Ascending aorta (tissue), 2 donors: ENCODE measurements around the gene FSCN2. TPM values are rescaled to one million over a fixed set of nuclear protein-coding genes. Genes with fewer than 3 reads are reported as not detected.
A peak's percentile ranks its signal among the peaks of the same experiment; 100 is the strongest.

Experiments used
- DNase-seq, 2 donors: peaks; one replicate each; pipeline ENCODE4 v3.0.0-alpha.2; 2019; ENCODE audit warnings: low spot score in 2 of 2
- H3K27ac ChIP-seq, 2 donors: fragments of 200-600 bp; sonication (generic); one replicate each; pipeline ENCODE4 v1.5.1; 2016 to 2017; ENCODE audit warnings: mild to moderate bottlenecking in 1 of 2
- H3K27me3 ChIP-seq: fragments of 200-600 bp; sonication (generic); one replicate; pipeline ENCODE4 v1.5.1; 2017
- H3K36me3 ChIP-seq, 2 donors: fragments of 200-600 bp; sonication (generic); one replicate each; pipeline ENCODE4 v1.5.1; 2016
- H3K4me1 ChIP-seq, 2 donors: fragments of 200-600 bp; sonication (generic); one replicate each; pipeline ENCODE4 v1.5.1; 2016 to 2017; ENCODE audit warnings: mild to moderate bottlenecking in 1 of 2
- H3K4me3 ChIP-seq, 2 donors: fragments of 200-600 bp; sonication (generic); one replicate each; pipeline ENCODE4 v1.5.1; 2016 to 2017; ENCODE audit warnings: mild to moderate bottlenecking in 1 of 2
- H3K9me3 ChIP-seq, 2 donors: fragments of 200-600 bp; sonication (generic); one replicate each; pipeline ENCODE4 v1.5.1; 2016
- intact Hi-C: fragments of 100-400 bp; cut with DNase I; formaldehyde crosslinking; loops from one replicate; pipeline ENCODE4 v1.15.1; 2023
- total RNA-seq: library from RNA; depleted of rRNA; stranded (reverse); fragments of >200 nt; gene quantifications from one replicate; pipeline ENCODE4 v1.1.0, GENCODE V29; 2016
- TF ChIP-seq, protein P1 (sequence below), 3 experiments: fragments of 200-600 bp in 2 of 3; fragments of 450-650 bp in 1 of 3; sonication (generic) in 2 of 3; IDR thresholded peaks; one replicate each; pipeline ENCODE4 v1.5.1; 2016 to 2019; ENCODE audit warnings: antibody characterized with exemption in 3 of 3, mild to moderate bottlenecking in 1 of 3, moderate library complexity in 1 of 3

The FSCN2 gene
- total RNA-seq, 1 donor from 2014 or later: not detected

DNA sequence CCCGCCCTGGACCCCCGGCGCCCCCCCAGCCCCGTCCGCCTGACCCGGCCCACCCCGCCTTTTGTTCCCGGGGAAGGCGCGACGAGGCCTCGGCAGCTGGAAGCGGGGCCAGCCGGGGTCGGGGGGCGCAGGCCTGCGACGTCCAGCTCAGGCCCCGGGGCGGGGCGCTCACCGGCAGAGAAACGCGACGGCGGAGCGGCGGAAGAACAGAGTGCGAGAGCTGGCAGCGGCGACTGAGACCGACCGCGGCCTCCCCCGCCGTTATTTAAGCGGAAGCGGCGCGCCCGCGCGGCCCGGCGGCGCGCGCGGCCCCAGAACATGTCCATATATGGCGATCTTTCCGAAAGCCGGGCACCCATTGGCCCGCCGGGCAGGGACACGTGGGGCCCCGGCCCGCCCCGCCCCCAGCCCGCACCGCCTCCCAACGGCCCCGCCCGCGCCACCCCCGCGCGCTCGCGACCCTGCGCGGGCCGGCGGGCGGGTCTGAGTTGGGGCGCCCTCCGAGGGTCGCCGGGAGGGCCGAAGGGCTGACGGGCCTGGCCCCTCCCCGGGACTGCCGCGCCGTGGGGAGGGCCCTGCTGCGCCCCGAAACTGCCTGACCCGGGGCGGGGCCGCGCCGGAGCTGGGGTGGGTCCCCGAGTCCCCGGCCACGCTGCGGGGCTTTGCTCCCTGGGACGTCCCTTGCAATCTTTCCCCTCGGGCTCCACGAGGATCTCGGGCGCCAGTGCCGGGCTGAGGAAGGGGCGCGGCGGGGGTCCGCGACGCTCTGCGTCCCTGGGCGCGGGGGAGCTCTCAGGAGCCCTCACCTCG is 15.4 kb upstream of the FSCN2 start, which contains the start of gene ACTG1:
TSS of gene ACTG1 (minus strand) at position 238 of the 810 bp plus-strand sequence. CDS start 445 bp downstream, outside the sequence.
- intact Hi-C loops: loop anchor here (1.0 to 10.0 kb wide), 3 partner anchors 94 to 352 kb away; partner anchors contain the start of gene P4HB
- peak; percentile 76 to 95 for DNase-seq
- peaks cover 4 to 20% of the 10 kb centered on the region in 2 donors for H3K4me1 ChIP-seq

DNA sequence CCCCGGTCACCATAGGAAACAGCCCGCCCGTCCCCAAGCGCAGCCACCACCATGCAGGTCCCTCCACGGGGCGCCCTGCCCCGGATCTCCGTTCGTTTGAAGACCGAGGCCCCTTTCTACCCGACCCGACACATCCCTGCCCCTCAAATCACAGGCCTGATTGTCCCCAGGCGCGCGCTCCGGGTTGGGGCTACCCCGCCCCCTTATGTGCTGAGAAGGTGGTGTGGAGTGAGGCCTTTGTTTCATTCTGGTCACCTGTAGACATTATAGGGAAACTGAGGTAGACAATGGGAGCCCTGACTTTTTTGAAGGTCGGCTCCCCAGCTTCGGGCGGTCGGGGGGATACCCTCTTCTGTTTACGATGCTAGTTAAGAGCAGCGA is 14.8 kb upstream of the FSCN2 start:
- no peaks in the 10 kb centered on the region for H3K27me3 ChIP-seq
- intact Hi-C loops: loop anchor here (1.0 to 10.0 kb wide), 3 partner anchors 95 to 351 kb away; partner anchors contain the start of gene P4HB
- peaks cover 36 to 41% of the 10 kb centered on the region in 2 donors for H3K36me3 ChIP-seq
- DNase-seq: peak in 1 of 2 donors; percentile 85
- no peaks in the 10 kb centered on the region for H3K9me3 ChIP-seq
- peak overlapping the region; percentile 81 to 96 for H3K4me3 ChIP-seq
- H3K4me1 ChIP-seq: peaks cover 4 to 26% of the 10 kb centered on the region in 2 donors
- H3K27ac ChIP-seq: peak overlapping the region; percentile 95 to 100
- TF ChIP-seq, protein P1, sequence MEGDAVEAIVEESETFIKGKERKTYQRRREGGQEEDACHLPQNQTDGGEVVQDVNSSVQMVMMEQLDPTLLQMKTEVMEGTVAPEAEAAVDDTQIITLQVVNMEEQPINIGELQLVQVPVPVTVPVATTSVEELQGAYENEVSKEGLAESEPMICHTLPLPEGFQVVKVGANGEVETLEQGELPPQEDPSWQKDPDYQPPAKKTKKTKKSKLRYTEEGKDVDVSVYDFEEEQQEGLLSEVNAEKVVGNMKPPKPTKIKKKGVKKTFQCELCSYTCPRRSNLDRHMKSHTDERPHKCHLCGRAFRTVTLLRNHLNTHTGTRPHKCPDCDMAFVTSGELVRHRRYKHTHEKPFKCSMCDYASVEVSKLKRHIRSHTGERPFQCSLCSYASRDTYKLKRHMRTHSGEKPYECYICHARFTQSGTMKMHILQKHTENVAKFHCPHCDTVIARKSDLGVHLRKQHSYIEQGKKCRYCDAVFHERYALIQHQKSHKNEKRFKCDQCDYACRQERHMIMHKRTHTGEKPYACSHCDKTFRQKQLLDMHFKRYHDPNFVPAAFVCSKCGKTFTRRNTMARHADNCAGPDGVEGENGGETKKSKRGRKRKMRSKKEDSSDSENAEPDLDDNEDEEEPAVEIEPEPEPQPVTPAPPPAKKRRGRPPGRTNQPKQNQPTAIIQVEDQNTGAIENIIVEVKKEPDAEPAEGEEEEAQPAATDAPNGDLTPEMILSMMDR (IDR thresholded peaks at IDR 0.05): no peak

More for the DNA sequence above, 15.4 kb upstream of the FSCN2 start, which contains the start of gene ACTG1:
- Histone ChIP-seq H3K36me3 (peaks cover 40 to 45% of the 10 kb centered on the region in 2 donors), H3K9me3 (no peaks in the 10 kb centered on the region), H3K27ac (peak within 1 kb of the TSS; percentile 95 to 100), H3K27me3 (no peaks in the 10 kb centered on the region), H3K4me3 (peak within 1 kb of the TSS; percentile 81 to 96)
- TF ChIP-seq, protein P1 (IDR thresholded peaks at IDR 0.05): no peak

DNA sequence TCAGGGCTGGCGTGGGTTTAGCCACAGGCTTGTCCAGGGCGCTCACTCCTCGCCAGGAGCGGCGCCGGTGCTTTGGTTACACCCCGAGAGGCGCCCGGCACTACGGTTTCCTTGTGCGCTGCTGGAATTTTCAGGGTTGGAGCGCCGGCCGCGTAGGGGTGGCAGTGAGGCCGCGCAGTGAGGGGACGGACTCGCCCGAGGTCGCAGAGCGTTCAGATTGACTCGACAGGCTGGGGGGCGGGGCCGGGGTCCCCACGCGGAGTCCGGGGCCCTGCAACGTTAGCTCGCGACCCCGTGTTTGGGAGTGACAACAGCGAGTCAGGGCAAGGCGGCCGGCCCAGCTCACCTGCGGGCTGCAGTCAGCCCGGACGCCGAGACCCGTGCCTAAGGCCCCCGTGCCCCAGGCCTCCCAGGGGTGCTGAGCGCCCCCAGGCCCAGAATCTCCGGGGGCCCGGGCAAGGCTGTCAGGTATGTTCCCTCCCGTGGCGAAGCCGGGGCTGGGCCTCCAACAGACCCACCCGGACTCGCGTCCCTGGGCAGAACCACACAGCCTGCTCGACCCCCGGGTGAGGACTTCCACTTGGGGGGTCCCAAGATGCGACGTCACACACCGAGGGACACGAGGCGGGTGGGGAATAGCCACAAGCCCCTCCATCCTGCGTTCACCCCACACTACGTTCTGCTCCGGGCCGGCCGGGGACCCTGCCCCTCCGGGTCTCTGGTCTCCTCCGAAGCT is 14.3 kb upstream of the FSCN2 start:
- peaks cover 5 to 30% of the 10 kb centered on the region in 2 donors for H3K4me1 ChIP-seq
- intact Hi-C loops: loop anchor here (1.0 to 10.0 kb wide), 5 partner anchors 39 to 351 kb away; partner anchors contain the start of genes FAAP100 and P4HB

DNA sequence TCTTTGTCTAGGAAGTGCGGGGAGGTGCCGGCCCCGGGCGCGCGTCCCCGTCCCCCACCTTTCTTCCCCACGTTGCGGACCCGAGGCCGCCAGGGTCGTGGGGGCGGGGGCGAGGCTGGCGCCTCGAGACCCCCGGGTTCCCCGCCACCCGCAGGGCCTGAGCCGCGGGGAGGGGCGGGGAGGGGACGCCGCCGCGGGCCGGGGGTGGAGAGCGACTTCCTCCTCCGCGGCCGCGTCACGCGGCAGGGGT is 13.8 kb upstream of the FSCN2 start:
- no peak for DNase-seq
- peaks cover 26 to 31% of the 10 kb centered on the region in 2 donors for H3K36me3 ChIP-seq
- peak overlapping the region; percentile 81 to 96 for H3K4me3 ChIP-seq
- H3K9me3 ChIP-seq: no peaks in the 10 kb centered on the region
- intact Hi-C loops: loop anchor here (2.0 to 10.0 kb wide), 3 partner anchors 38 to 350 kb away; partner anchors contain the start of genes FAAP100 and P4HB
- H3K27ac ChIP-seq: peak overlapping the region; percentile 95 to 100
- no peaks in the 10 kb centered on the region for H3K27me3 ChIP-seq
- peaks cover 10 to 32% of the 10 kb centered on the region in 2 donors for H3K4me1 ChIP-seq
- TF ChIP-seq, protein P1 (IDR thresholded peaks at IDR 0.05): no peak

More for the DNA sequence above, 14.3 kb upstream of the FSCN2 start:
- Histone ChIP-seq H3K4me3 (peak overlapping the region; percentile 81 to 96), H3K36me3 (peaks cover 31 to 36% of the 10 kb centered on the region in 2 donors), H3K27ac (peak overlapping the region; percentile 95 to 100), H3K27me3 (no peaks in the 10 kb centered on the region), H3K9me3 (no peaks in the 10 kb centered on the region)
- TF ChIP-seq, protein P1 (IDR thresholded peaks at IDR 0.05): no peak
- peak in 1 of 2 donors; percentile 85 for DNase-seq

DNA sequence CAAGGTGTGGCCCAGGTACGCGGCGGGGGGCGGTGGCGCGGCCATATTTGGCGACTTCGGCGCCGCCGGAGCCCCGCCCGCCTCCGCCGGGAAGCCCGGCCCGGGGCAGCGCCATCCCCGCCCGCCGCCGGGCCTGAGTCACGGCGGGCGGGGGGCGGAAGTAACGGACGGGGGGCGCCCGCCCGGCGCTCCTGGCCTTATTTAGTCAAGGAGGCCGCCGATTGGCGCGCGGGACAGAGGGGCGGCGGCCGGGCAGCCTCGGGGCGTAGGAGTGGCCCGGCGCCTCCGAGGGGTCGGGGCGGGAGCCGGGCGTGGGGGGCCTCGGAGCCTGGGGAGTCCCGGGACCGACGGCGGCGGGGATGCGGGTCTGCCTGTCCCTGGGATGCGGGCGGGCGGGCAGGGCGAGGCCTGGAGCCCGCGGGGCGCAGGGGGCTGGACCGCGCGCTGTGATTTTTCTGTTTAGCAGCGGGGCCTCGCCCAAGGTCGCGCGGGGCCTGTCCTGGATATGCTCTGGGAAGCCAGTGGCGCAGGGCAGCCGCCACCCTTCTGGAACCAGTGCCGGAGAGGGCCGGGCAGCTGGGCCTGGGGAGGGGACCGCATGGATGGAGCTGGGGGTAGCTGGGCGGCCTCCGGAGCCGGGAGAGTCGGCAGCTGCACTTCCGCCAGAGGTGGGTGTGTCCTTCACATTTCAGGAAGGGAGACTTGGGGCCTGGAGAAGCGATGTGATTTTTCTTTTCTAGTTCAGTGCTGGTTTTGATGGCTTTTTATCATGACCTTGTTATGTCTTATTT is 13.2 kb upstream of the FSCN2 start:
- intact Hi-C loops: loop anchor here (2.0 to 10.0 kb wide), 3 partner anchors 38 to 350 kb away; partner anchors contain the start of genes FAAP100 and P4HB
- TF ChIP-seq, protein P1 (IDR thresholded peaks at IDR 0.05): no peak
- Histone ChIP-seq H3K36me3 (peaks cover 20 to 26% of the 10 kb centered on the region in 2 donors), H3K4me3 (peak overlapping the region; percentile 81 to 96), H3K27me3 (no peaks in the 10 kb centered on the region), H3K9me3 (no peaks in the 10 kb centered on the region), H3K27ac (peak overlapping the region; percentile 95 to 100), H3K4me1 (peaks cover 14 to 35% of the 10 kb centered on the region in 2 donors)
- DNase-seq: peak; percentile 53 to 93
